Choroid plexus epithelial cell (primary cell): ENCODE data around the gene CYB5B.

Experiments used
- DNase-seq: peaks from one replicate; pipeline ENCODE4 v3.0.0-alpha.2; 2010; ENCODE audit warnings: low read depth
- H3K4me3 ChIP-seq: 2 replicates; pipeline ENCODE4 v1.5.1; 2011; ENCODE audit warnings: low read depth, mild to moderate bottlenecking, control low read depth, low read length, moderate library complexity
- CTCF ChIP-seq: conservative IDR thresholded peaks from 2 replicates; pipeline ENCODE4 v1.5.1; 2011; ENCODE audit warnings: low read depth, mild to moderate bottlenecking, control low read depth, inconsistent platforms, low read length, moderate library complexity

The CYB5B gene

GRCh38 chr16:69501956-69502745 is 77.7 kb downstream of the CYB5B start:
- no peak overlapping the region for H3K4me3 ChIP-seq
- DNase-seq = peak; percentile 30
- TF ChIP-seq CTCF = no peak

GRCh38 chr16:69503244-69503643 is 78.8 kb downstream of the CYB5B start:
- no peak for TF ChIP-seq CTCF
- H3K4me3 ChIP-seq = no peak overlapping the region
- no peak for DNase-seq

GRCh38 chr16:69508033-69508755 is 83.8 kb downstream of the CYB5B start:
- no peak for TF ChIP-seq CTCF

GRCh38 chr16:69509125-69509524 is 84.7 kb downstream of the CYB5B start:
- no peak for DNase-seq
- TF ChIP-seq CTCF = no peak
- no peak overlapping the region for H3K4me3 ChIP-seq

More at GRCh38 chr16:69508033-69508755, 83.8 kb downstream of the CYB5B start:
- DNase-seq = no peak
- H3K4me3 ChIP-seq = no peak overlapping the region

- no peak overlapping the region for H3K4me3 ChIP-seq
- no peak for DNase-seq
- TF ChIP-seq CTCF = no peak
Observed at GRCh38 chr16:69511651-69512050, 87.2 kb downstream of the CYB5B start.

- no peak for TF ChIP-seq CTCF
- no peak for DNase-seq
- H3K4me3 ChIP-seq = no peak overlapping the region
Observed at GRCh38 chr16:69513180-69513966, 89.0 kb downstream of the CYB5B start.
